ENCODE results near the gene TRMT61A.

TRMT61A gene

DNA sequence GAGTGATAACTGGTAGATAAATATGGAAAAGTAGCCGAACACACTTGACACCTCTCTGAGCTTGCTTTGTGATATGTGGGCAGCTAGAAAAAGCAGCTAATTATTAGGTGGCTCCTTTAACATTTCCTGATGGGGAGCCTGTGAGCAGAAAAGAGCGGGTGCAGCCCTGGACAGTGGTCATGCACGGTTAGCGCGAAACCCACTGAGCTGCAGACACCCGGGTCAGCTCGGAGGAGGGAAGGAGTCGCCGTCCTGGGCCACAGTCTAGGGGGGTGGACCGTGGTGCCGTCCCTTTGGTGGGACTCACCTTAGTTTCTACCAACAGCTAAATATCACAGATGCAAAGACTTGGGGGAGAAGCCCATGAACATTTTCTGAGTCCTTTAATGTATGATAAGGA is 40.4 kb downstream of the TRMT61A start:
- no peak for DNase-seq

DNA sequence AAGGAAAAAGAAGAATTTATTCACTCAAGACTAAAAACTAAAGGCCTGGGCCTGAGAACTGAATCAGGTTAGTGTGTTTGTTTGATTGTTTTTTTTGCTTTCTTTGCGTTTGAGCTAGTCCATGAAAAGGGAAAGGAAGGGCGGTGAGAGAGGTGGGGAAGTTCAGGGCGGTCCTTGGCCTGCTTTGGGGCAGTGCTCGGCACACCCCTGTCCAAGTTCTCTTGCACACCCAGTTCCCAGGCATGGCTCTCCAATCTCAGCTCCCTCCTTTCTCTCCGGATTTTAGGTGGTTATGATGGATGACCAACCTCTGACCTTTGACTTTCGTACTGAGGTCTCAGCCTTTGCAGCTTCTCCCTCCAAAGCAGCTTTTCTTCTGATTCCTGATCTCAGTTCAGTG is 45.1 kb downstream of the TRMT61A start:
- DNase-seq: no peak

DNA sequence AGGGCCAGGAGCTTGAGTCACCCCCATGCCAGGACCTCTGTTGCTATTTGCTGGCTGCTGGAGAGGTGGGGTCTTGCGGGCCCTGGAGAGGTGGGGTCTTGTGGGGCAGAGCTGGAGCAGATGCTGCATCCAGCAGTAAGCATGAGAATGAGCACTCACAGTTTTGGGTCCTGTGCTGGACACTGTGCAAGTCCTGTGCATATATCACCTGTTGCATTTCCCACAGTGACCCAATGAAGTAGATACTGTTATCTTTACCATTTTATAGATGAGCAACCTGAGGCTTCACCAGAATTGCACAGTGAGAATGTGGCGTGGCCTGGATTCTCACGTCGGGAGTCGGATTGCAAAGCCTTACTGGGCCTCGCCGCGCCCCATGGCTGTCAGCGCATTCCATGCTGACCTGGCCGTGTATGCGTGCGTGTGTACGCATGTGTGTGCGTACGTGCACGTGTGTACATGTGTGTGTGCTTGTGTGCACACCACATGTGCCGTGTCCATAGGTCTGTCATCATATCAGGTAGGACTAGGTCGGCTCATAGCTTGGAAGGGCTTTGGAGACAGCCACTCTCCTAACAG is 45.8 kb downstream of the TRMT61A start:
- DNase-seq: no peak

DNA sequence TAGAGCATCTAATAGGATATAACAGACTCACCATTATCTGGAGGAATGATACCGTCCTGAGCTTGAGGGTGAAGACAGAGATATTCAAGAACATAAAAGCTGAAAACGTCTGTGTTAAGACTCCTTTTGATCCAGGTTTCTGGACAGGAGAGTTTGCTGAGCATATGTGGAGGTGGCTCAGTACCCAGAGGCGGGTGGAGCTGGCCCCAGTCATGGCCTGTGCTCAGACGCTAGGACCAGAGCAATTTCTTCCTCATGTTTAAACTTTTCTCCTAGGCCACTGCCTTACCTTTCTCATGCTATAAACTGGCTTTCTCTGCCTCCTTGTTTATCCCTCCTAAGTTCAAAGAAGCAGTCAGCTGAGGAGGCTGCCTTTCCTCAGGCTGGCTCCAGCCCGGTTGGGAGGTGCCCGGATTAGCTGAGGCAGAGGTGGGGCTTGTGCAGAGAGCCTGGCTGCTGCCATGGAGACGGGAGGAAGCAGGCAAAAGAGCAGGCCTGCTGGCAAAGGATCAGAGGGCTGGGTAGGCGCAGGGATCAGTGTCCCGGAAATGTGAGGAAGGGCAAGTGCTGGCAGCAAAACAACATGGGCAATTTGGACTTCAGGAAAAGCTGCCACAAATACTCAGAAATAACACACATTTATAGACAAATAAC is 47.5 kb downstream of the TRMT61A start:
- peak; percentile 20 to 36 for DNase-seq

DNA sequence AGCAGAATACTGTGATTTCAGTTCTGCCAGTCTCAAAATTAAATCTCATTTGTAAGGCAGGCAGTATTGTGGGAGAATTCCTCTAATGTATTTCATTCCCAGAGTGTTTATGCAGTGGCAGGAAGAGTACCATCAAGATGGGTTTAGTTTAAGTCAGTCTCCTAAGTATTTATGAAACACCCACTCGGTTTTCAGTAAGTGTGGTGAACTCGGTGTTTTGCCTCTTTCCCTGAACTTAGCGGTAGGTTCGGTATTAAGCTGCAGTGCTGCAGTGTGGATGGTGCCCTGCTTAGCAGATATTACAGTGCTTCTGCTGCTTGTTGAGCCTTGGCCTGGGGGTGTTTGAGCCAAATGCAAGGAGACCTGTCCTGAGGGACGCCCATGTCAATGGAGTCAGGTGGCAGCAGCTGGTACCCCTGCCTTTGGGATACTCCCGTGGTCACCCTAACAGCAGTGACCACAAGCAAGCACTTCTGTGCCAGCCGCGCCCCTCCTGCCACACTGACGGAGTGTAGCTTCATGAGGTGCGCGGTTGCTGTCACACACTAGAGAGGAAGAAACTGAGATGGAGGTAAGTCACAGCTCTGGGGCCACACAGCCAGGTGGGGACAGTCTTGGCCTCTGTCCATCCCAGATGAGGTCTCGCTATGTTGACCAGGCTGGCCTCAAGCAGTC is 49.5 kb downstream of the TRMT61A start:
- DNase-seq: no peak

DNA sequence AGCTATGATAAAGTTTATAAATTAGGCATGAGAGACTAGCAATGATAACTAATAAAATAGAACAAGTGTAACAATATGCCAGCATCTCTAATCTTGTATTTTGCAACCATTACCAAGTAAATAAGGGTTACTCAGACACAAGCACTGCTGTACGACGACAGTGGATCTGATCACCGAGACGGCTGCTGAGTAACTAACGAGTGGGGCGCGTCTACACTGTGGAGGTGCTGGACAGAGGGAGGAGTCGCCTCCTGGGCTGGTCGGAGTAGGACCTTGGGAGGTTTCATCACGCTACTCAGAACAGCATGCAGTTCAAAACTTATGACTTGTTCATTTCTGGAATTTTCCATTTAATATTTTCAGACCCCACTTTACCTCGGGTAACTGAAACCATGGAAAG is 52.2 kb downstream of the TRMT61A start:
- no peak for DNase-seq

DNA sequence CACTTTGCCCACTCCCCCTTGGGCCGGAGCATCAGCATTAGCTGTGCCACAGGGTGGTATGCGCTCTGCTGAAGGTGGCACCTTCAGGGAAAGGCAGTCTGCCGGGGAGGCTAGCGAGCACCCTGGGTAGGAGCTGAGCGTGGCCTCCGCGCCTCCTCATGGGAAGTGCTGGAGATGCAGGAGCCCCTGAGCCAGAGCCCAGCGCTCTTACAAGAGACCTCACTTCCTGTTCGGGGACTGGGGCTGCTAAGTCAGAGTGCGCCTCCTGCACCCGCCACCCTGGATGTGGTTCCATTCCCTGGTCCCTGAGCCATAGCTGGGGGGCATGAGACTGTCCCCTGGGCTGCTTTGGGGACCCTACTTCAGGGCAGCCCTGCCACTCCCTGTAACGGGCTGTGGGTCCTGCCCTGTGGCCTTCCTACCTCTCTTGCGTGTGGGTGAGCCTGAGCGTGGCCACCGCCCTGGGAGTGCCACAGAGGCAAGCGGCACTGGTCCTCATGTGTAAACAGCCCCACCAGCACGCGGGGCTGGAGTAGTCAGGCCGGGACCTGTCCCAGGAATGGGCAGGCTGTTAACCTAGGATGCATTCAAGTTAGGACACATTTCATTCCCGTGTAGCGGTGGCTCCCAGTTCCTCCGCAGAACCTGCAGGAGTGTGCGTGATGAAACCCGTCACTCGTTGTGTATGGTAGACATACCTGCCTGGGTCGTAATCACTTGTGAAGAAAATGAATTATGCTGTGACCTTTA is 53.1 kb downstream of the TRMT61A start:
- no peak for DNase-seq

DNA sequence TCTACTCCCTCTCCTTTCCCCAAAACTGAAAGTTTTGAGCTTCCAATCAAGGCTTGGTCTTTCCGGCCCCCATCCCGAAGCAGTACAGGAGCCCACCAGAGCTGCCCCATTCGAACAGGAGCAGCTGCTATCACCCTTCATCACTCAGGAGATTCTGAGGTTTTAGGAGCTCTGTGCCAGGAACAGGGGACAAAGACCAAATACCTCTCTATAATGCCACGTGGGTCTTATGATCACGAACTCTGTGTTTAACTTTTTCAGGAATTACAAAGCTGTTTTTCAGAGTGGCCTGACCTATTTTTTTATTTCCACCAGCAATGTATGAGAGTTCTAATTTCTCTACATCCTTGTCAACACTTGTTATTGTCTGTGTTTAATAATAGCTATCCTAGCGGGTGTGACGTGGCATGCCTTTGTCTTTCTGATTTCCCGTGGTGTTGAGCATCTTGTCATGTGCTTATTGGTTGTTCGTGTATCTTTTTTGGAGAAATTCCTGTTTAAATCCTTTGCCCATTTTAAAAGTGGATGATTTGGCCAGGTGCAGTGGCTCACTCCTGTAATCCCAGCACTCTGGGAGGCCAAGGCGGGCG is 55.4 kb downstream of the TRMT61A start:
- no peak for DNase-seq

All from NCI-H526 (cell line).